K562 (cell line): ENCODE results near the gene PACSIN1. TPM values are rescaled to one million over a fixed set of nuclear protein-coding genes. Genes with fewer than 3 reads are reported as not detected.

ENCODE experiments used
- CC2D1A ChIP-seq: fragments of 450-650 bp; IDR thresholded peaks from 2 replicates; pipeline ENCODE4 v1.6.1; 2017; ENCODE audit warnings: mild to moderate bottlenecking
- FOXK2 ChIP-seq, 2 experiments: fragments of 450-650 bp; IDR thresholded peaks in 1 of 2; conservative IDR thresholded peaks in 1 of 2; 2 replicates each; pipeline ENCODE4 v1.6.1; 2016; ENCODE audit warnings: low read depth in 2 of 2, mild to moderate bottlenecking in 1 of 2
- GTF2E2 ChIP-seq: fragments of 200-800 bp; sonication (Bioruptor generic); IDR thresholded peaks from 2 replicates; pipeline ENCODE4 v1.6.1; 2016; ENCODE audit warnings: missing genetic modification characterization, missing compliant biosample characterization
- HNRNPLL ChIP-seq: fragments of 200-400 bp; formaldehyde crosslinking; IDR thresholded peaks from 2 replicates; pipeline ENCODE4 v1.6.1; 2017; ENCODE audit warnings: low read length, low read depth, mild to moderate bottlenecking; ENCODE audit not compliant: poor library complexity, severe bottlenecking
- HOXB6 ChIP-seq: fragments of 250-450 bp; sonication (Bioruptor Pico); IDR thresholded peaks from 2 replicates; pipeline ENCODE4 v1.5.1; 2022; ENCODE audit warnings: mild to moderate bottlenecking, borderline replicate concordance
- KAT2B ChIP-seq: IDR thresholded peaks from one replicate; pipeline ENCODE4 v1.6.1; 2012; ENCODE audit warnings: low read depth, mild to moderate bottlenecking, control low read depth, inconsistent platforms, low read length, moderate library complexity
- KDM2B ChIP-seq: fragments of 250-450 bp; sonication (Bioruptor Pico); IDR thresholded peaks from 2 replicates; pipeline ENCODE4 v1.8.0; 2021; ENCODE audit warnings: mild to moderate bottlenecking, moderate library complexity
- L3MBTL2 ChIP-seq: fragments of 450-650 bp; IDR thresholded peaks from 2 replicates; pipeline ENCODE4 v1.6.1; 2016; ENCODE audit warnings: mild to moderate bottlenecking, moderate library complexity
- MEF2A ChIP-seq: IDR thresholded peaks from 2 replicates; pipeline ENCODE4 v1.6.1; 2011; ENCODE audit warnings: low read depth, mild to moderate bottlenecking, low read length, moderate library complexity; ENCODE audit not compliant: control insufficient read depth
- PHF8 ChIP-seq: fragments of 200-600 bp; sonication (generic); IDR thresholded peaks from 2 replicates; pipeline ENCODE4 v1.6.1; 2012; ENCODE audit warnings: mixed run types, mild to moderate bottlenecking, inconsistent platforms, low read length, moderate library complexity, borderline replicate concordance
- RAD21 ChIP-seq, 2 experiments: fragments of 250-450 bp in 1 of 2; fragments of 450-650 bp in 1 of 2; sonication (Bioruptor Pico) in 1 of 2; formaldehyde crosslinking in 1 of 2; IDR thresholded peaks in 1 of 2; conservative IDR thresholded peaks in 1 of 2; 2 replicates each; pipeline versions ENCODE4 v1.4.0 to v1.8.0; 2020 to 2022; ENCODE audit warnings: mild to moderate bottlenecking in 2 of 2, moderate library complexity in 1 of 2
- RFX7 ChIP-seq: fragments of 250-450 bp; sonication (Bioruptor Pico); IDR thresholded peaks from 2 replicates; pipeline ENCODE4 v1.5.1; 2021; ENCODE audit warnings: mild to moderate bottlenecking
- TBP ChIP-seq: optimal IDR thresholded peaks from 2 replicates; pipeline ENCODE3; 2011; ENCODE audit warnings: low read depth, low read length, improper control_type of control experiment
- TFAM ChIP-seq: fragments of 250-450 bp; sonication (Bioruptor Pico); conservative IDR thresholded peaks from 2 replicates; pipeline ENCODE4 v1.5.0; 2021; ENCODE audit warnings: mild to moderate bottlenecking, moderate library complexity
- ZFX ChIP-seq: sonication (generic); formaldehyde crosslinking; IDR thresholded peaks from 2 replicates; pipeline ENCODE4 v1.8.0; 2022; ENCODE audit warnings: mild to moderate bottlenecking, missing genetic modification reagents, moderate library complexity
- ZNF174 ChIP-seq: fragments of 250-450 bp; sonication (Bioruptor Pico); IDR thresholded peaks from 2 replicates; pipeline ENCODE4 v1.4.0; 2020; ENCODE audit warnings: mild to moderate bottlenecking
- ZNF561 ChIP-seq: fragments of 450-650 bp; formaldehyde crosslinking; conservative IDR thresholded peaks from 2 replicates; pipeline ENCODE4 v1.4.0; 2020; ENCODE audit warnings: mild to moderate bottlenecking, moderate library complexity
- ZNF764 ChIP-seq: fragments of 250-450 bp; sonication (Bioruptor Pico); IDR thresholded peaks from 2 replicates; pipeline ENCODE4 v1.4.0; 2020; ENCODE audit warnings: low read depth, mild to moderate bottlenecking, moderate library complexity
- ZNF785 ChIP-seq: fragments of 250-450 bp; sonication (Bioruptor Pico); IDR thresholded peaks from 2 replicates; pipeline ENCODE4 v1.4.0; 2020; ENCODE audit warnings: mild to moderate bottlenecking
- polyA plus RNA-seq, 8 experiments: library from polyadenylated mRNA; depleted of rRNA in 4 of 8; stranded (reverse) in 5 of 8; unstranded in 3 of 8; fragments of >200 nt; fragmentation: Nextera tagmentation in 2 of 8; fragmentation: Illumina TruSeq in 1 of 8; extraction: Ambion mirVana in 2 of 8; extraction: Trizol in 1 of 8; gene quantifications; 2 replicates each; pipeline versions ENCODE4 v1.2.1 to v1.2.3, GENCODE V29; 2011 to 2014; ENCODE audit warnings: inconsistent platforms in 1 of 8, missing spikeins in 1 of 8
- total RNA-seq, 7 experiments: library from RNA; depleted of rRNA in 6 of 7; stranded (reverse); fragments of >200 nt in 6 of 7; fragmentation: Illumina TruSeq in 2 of 7; extraction: Trizol in 2 of 7; gene quantifications; 2 replicates each; pipeline versions ENCODE4 v1.2.1 to v1.2.3, GENCODE V29; 2011 to 2021; ENCODE audit warnings: low replicate concordance in 1 of 7
- TF ChIP-seq, protein P1 (sequence below), 2 experiments: fragments of 450-650 bp in 1 of 2; sonication (generic) in 1 of 2; formaldehyde crosslinking in 1 of 2; IDR thresholded peaks in 1 of 2; conservative IDR thresholded peaks in 1 of 2; 2 replicates each; pipeline versions ENCODE4 v1.6.1 to v1.8.1; 2016 to 2023; ENCODE audit warnings: mild to moderate bottlenecking in 2 of 2, moderate library complexity in 2 of 2, inconsistent platforms in 1 of 2, missing genetic modification reagents in 1 of 2
- TF ChIP-seq, protein P2 (sequence below): fragments of 450-650 bp; formaldehyde crosslinking; IDR thresholded peaks from 2 replicates; pipeline ENCODE4 v1.4.0; 2020; ENCODE audit warnings: mild to moderate bottlenecking, mixed read lengths
- TF ChIP-seq, protein P3 (sequence below): fragments of 200-800 bp; sonication (Bioruptor generic); IDR thresholded peaks from 2 replicates; pipeline ENCODE4 v1.6.1; 2017; ENCODE audit warnings: missing genetic modification characterization, missing compliant biosample characterization
- TF ChIP-seq, protein P4 (sequence below): sonication (generic); formaldehyde crosslinking; IDR thresholded peaks from 2 replicates; pipeline ENCODE4 v1.9.0; 2022; ENCODE audit warnings: mild to moderate bottlenecking, missing genetic modification reagents

PACSIN1 gene
- total and polyA plus RNA-seq, 9 of the 15 experiments (the other 6 are each of a cell fraction or from before 2014, with no cell fraction given): 0.01 to 1.7 (median 0.45) TPM

DNA sequence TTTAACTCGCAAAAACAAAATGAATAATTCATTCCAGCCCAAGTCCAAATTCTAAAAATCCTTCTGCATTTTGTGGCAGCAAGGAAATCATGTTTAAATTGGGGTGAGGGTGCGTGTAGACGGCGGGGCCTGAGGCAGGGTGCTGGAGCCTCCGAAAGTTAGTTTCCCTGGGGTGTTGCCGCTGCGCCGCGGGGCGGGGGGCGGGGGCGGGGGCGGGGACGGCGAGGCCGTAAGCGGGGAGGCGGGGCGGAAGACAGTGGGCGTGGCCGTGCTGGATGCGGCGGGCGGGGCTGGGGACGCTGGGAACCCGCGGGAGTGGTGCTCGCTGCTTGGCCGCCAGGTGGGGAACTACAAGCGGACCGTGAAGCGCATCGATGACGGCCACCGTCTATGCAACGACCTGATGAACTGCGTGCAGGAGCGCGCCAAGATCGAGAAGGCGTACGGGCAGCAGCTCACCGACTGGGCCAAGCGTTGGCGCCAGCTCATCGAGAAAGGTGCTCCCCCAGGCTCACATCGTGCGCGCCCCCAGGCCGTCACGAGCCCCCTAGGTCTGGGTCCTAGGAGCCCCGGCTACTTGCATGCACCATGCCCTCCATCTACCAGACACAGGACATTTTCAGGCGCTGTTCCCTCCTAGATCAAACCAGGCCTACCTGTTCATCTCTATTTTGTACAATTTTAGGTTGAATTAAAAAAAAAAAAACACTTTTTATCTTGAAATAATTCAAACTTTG is 61.3 kb downstream of the PACSIN1 start (continued):
- TF ChIP-seq HNRNPLL: peak; percentile 12
- no peak for TF ChIP-seq RFX7 (CRISPR knock-in tag)
- TF ChIP-seq TBP: peak; percentile 57
- no peak for TF ChIP-seq ZNF561 (CRISPR knock-in tag)
- TF ChIP-seq RAD21 (CRISPR knock-in tag; conservative IDR thresholded peaks at IDR 0.05 in 1 of 2, IDR thresholded peaks at IDR 0.05 in 1 of 2): peak; percentile 80 to 84
- TF ChIP-seq PHF8: peak; percentile 55; the same call in 1 of the 2 replicates
- TF ChIP-seq ZNF764 (CRISPR knock-in tag): no peak
- TF ChIP-seq L3MBTL2: peak; percentile 83
- no peak for TF ChIP-seq KAT2B
- TF ChIP-seq ZNF785 (CRISPR knock-in tag): no peak
- TF ChIP-seq CC2D1A: 0 out of 2 replicates have a peak, but pooled peaks have one; percentile 34
- no peak for TF ChIP-seq MEF2A
- TF ChIP-seq, protein P1, sequence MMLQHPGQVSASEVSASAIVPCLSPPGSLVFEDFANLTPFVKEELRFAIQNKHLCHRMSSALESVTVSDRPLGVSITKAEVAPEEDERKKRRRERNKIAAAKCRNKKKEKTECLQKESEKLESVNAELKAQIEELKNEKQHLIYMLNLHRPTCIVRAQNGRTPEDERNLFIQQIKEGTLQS (IDR thresholded peaks at IDR 0.05): 0 out of 2 replicates have a peak, but pooled peaks have one; percentile 24
- TF ChIP-seq, protein P1 (CRISPR knock-in tag; conservative IDR thresholded peaks at IDR 0.05): no peak
- peak; percentile 82; the same call in 1 of the 2 replicates for TF ChIP-seq KDM2B (CRISPR knock-in tag)
- 0 out of 2 replicates have a peak, but pooled peaks have one; percentile 57 for TF ChIP-seq GTF2E2 (tag)
- peak; percentile 95 for TF ChIP-seq ZFX
- TF ChIP-seq, protein P2, sequence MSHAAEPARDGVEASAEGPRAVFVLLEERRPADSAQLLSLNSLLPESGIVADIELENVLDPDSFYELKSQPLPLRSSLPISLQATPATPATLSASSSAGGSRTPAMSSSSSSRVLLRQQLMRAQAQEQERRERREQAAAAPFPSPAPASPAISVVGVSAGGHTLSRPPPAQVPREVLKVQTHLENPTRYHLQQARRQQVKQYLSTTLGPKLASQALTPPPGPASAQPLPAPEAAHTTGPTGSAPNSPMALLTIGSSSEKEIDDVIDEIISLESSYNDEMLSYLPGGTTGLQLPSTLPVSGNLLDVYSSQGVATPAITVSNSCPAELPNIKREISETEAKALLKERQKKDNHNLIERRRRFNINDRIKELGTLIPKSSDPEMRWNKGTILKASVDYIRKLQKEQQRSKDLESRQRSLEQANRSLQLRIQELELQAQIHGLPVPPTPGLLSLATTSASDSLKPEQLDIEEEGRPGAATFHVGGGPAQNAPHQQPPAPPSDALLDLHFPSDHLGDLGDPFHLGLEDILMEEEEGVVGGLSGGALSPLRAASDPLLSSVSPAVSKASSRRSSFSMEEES (CRISPR knock-in tag): no peak
- TF ChIP-seq FOXK2 (conservative IDR thresholded peaks at IDR 0.05 in 1 of 2, IDR thresholded peaks at IDR 0.05 in 1 of 2; ENCODE audit: low read depth in 2 of 2): 0 out of 4 replicates have a peak, but pooled peaks have one; percentile 25 to 39
- no peak for TF ChIP-seq HOXB6 (CRISPR knock-in tag)
- TF ChIP-seq, protein P3, sequence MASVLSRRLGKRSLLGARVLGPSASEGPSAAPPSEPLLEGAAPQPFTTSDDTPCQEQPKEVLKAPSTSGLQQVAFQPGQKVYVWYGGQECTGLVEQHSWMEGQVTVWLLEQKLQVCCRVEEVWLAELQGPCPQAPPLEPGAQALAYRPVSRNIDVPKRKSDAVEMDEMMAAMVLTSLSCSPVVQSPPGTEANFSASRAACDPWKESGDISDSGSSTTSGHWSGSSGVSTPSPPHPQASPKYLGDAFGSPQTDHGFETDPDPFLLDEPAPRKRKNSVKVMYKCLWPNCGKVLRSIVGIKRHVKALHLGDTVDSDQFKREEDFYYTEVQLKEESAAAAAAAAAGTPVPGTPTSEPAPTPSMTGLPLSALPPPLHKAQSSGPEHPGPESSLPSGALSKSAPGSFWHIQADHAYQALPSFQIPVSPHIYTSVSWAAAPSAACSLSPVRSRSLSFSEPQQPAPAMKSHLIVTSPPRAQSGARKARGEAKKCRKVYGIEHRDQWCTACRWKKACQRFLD: no peak
- no peak for TF ChIP-seq ZNF174
- TF ChIP-seq TFAM: no peak
- TF ChIP-seq, protein P4, sequence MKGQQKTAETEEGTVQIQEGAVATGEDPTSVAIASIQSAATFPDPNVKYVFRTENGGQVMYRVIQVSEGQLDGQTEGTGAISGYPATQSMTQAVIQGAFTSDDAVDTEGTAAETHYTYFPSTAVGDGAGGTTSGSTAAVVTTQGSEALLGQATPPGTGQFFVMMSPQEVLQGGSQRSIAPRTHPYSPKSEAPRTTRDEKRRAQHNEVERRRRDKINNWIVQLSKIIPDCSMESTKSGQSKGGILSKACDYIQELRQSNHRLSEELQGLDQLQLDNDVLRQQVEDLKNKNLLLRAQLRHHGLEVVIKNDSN (CRISPR knock-in tag): 0 out of 2 replicates have a peak, but pooled peaks have one; percentile 42
